Stimulated activated CD8-positive, alpha-beta memory T cell treated with anti-CD3 and anti-CD28 coated beads, Interleukin-12 subunit alpha, Interleukin-12 subunit beta, amount 100 ng/mL, for 24 hours (primary cell): ENCODE measurements around the gene SPDEF.

Experiments used
- DNase-seq: peaks from one replicate; pipeline ENCODE4 v3.0.0-alpha.2; 2020; ENCODE audit errors: extremely low read depth

Gene SPDEF

DNA sequence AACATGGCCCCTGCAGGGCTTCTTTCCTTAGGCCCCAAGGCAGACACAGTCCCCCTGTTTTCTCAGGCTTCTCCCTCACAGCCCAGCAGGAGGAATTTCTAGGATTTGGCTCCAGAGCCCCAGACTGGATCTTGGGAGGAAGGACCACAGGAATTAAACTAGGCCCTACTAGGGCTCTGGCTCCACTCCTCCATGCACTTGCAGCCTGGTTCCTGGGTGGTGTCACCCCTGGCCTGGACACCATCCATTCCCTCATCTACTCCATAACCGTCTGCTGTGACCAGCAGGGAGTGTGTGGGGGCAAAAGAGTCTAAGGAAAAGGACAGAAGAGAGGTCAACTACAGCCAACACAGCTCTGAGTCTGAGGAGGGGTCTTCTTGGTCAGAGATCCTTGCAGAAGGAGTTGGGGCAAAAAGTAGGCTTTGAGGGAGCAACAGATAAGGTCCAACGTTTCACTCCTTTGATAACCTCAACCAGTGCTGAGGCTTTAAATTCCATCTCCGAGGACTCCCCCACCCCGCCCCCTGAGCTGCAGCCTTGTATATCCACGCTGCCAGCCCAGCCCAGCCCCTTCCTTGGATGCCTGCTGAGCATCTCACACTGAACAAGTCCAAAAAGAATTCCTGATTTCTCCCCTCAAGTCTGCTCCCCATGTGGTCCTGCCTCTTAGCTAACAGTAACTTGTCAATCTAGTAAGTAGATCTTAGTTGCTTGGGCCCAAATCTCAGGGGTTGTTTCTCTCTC is 27.9 kb upstream of the SPDEF start:
- DNase-seq, result no peak

DNA sequence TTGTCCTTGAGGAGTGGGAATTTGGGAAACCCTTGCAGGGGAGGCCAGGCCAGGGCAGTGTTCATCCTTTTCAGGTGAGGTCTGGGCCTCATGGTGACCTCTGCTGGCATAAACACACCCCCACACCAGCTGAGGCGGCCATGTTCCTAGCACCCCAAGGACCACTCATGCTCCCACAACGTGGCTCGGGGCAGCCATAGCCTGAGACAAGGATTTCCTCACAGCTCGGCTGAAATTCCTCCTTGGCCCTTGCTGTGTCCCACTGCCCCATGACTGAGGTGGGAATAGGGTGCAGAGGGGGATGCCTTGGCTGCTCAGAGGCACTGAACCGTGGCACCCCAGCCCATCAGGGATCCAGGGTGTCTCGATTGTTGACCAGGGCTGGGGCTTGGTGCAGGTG is 27.3 kb upstream of the SPDEF start:
- no peak for DNase-seq

DNA sequence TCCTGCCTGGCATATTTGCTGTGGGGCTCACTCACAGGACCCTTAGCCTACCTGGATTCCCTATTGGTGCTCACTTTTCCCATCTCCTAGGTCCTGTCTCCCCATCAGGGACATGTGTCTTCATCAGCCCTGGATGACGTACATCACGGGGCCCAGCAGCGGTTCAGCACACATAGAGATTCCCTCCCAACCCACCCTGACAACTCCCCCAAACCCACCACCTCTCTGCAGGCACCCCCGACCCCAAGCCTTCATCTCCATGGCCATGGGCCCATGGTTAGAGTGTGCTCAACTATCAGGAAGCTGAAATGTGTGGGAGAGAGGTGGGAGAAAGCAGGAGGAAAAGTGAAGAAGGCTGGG is 25.4 kb upstream of the SPDEF start:
- DNase-seq, result no peak

DNA sequence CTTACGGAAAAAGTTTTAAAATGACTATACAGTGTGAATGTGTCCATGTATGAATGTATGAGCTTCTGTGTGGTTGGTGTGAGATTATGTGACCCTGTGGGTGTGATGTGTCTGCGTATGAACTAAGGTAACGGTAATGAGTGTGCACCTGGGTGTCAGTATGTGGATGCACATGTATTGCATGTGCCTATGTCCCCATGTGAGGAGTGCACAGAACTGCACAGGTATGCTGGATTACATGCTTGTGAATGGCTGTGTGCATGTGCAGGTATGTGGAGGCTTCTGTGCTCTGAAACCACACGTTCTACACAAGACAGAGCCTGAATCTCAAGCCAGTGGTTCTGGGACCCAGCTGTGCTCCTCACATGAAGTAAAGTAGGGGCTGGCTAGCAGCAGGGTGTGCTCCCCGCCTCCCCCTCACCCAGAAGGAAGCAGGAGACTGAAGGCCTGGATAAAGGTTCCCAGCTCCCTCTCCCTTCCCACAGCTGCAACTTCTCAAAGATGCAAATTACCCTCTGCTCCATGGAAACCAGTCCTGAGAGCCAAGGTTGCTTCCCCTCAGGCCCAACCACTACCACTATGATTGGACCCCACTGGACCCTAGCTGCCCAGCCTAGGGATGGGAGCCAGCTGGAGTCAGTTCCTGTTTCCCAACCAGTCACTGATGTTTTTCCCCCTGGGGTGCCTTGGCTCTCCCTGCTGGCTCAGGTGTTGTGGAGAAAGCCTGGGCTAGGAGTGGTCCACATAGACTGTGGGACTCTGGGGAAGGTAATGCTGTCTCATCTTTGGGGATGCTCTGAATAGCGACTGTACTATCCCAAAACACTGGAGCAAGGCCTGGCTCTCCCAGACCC is 24.8 kb upstream of the SPDEF start:
- no peak for DNase-seq

DNA sequence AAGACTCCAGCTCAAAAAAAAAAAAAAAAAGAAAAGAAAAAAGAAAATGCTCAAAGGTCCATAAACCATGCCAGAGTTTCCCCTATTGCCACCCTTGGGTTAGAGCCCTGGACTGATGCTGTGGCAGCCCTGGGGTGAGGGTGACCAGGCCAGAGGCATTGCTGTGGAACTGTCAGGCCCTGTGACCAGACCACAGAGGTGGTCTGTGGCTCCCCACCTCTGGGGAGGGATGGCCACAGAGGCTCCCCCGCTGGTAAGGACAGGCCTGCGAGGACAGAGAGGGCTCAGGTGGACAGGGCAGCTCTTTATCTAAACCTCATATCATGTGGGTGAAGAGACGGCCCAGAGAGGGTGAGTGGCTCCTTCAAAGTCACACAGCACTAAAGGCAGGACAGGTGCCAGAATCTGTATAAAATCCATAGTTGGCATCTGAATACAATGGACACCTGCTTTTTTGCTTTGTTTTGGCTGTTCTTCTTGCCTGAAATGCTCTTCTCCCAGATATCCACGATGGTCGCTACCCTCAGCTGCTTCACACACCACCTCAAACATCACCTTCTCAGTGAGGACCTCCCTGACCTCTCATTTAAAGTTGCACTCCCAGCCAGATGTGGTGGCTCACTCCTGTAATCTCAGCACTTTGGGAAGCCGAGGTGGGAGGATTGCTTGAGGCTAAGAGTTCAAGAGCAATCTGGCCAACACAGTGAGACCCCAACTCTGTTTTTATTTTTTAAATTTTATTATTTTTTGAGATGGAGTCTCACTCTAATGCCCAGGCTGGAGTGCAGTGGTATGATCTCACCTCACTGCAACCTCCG is 22.5 kb upstream of the SPDEF start:
- no peak for DNase-seq

DNA sequence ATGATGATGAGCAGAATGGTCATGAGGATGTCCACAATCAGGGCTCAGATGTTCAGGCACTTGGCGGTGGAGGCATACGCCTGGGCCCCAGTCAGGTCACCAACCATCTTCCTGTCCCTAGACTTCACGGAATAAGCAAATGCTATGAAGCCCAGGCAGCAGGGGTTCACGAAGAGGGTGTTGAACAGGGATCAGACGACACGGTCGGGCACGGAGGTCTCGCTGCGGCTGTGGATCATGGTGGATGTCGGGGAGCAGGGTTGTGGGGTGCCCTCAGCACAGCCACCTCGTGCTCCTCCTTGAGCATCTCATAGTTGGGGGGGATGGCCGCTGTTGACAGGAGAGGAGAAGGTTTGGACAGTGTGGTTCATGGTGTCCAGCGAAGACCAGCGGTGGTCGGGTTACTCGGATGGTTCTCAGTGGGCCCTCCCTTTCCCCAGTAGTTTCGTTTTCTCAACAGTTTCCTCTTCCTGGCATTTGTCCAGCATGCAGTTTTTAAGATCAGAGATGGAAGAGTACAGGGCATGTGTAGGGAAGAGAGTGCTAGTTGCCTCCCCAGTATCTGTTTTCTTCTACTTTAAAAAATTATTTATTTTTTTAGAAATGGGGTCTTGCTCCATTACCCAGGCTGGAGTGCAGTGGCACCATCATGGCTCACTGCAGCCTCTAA is 20.3 kb upstream of the SPDEF start:
- no peak for DNase-seq

DNA sequence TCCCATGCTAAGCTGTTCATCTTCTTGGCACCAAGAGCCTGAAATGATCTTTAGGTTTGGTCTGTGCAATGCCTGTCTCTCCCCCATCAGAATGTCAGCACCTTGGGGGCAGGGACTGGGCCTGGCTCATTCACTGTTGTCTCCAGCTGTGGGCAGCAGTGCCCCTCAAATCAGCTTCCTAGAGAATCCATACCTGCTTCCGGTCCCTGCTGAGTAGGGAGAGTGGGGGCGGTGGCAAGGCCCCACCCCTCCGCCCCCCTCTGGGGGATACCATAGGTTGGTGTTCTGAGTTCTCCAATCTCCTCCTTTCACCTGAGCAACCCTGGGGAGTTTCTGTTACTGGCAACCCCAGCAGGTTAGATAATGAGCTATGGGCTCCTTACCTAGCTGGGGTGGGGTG is 19.2 kb upstream of the SPDEF start:
- no peak for DNase-seq

DNA sequence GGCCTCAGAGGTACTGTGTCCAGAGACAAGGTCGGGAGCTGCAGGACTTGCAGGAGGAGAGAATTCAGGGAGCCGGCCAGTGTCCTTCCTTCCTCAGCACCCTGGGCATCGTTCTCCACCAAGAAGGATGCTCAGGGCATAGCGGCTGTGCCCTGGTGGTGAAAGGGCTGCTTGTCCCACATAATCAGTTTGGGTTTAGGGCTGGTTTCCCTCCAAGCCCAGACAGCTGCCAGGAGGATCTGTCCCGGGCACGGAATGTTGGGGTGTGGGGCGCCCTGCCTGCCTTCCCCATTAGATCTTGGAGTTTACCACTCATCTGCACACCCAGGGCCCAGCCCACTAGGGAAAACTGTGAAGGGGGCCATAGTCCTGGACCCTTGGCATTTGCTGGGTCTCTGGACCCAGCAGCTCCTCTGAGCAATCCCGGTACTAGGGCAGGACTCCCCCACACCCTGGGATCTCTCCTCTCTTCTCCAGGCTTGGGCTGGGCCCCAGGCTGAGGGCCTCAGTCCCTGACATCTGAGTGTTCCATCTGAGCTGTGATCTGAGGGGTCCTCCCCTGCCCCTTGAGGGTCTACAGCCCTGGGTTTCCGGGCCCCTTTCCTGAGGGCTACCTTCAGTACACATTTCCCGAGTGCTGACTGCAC is 18.6 kb upstream of the SPDEF start:
- no peak for DNase-seq

DNA sequence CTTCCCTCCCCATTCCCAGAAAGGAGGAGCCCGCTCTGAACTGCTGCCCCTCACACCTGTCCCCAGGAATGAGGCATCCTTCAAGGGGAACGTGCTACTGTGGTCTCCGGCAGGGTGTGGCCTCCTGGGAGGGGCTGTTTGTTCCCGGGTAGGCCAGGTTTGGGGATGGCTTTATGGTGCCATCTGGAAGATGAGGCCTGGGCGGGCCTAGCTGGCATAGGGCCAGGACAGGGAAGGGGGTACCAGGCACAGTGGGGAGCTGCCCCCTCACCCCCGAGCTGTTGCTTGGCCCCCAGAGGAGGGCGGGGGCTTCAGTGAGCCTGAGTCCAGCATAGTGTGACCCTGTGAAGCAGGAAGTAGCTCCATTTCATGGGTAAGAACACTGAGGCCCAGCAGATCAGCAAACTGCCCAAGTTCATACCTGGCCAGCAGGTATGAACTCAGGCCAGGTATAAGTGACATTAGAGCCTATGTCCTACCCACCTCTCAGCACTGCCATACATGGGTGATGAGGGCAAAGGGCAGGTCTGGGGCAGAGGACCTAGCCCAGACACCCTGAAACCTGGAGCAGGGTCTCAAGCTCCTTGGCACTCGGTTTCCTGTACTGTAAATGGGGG is 17.5 kb upstream of the SPDEF start:
- no peak for DNase-seq

DNA sequence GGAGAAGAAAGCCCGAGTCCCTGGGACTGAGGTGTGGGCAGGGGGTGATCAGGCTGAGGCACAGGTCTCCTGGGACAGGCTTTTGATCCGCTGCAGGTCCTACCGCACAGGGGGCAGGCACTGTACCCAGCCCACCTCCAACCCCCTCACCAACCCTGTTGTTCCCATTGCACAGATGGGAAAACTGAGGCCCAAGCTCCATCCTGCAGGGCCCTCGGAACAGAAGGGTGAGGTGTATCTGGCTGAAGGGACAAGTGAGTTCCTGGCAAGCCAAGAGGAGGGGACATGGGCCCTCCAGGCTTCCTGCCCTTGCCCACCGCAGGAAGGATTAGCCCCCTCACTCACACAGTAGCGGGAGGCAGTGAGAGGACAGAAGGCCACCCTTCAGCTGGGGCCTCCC is 16.5 kb upstream of the SPDEF start:
- no peak for DNase-seq

DNA sequence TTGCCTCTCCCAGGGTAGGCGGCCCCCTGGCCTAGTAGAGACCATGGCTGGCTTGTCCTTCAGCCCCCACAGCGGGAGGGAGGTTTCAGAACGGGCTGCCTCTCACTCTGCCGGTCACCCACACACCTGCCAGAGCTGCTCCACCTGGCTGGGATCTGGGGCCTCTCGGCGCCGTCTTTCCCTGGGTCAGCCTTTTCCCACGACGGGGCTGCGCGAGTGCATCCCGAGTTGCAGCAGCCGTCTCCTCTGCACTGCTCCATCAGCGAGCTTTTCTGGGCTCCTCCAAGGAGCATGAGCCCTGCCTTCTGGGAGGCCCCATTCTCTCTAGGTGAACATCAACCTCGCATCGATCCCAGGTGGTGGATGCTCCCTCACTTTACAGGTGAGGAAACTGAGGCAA is 15.9 kb upstream of the SPDEF start:
- DNase-seq, result no peak

DNA sequence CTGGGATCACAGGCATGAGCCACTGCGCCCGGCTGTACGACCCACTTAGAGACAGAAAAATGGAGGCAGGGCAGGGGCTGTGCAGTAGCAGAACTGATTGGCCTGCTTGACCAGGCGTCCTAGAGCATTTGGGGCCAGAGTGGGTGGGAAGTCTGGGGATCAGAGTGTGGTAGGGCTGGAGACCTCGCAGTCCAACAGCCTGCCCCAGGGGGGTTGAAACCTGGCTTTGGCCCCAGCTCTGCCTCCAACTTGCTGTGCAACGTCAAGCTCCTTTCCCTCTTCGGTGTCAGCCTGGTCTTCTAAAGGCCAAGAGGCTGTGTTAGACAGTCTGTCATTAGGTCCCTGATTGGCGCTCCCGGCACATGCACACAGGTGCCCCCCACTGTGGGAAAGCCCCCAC is 15.3 kb upstream of the SPDEF start:
- DNase-seq, result no peak

DNA sequence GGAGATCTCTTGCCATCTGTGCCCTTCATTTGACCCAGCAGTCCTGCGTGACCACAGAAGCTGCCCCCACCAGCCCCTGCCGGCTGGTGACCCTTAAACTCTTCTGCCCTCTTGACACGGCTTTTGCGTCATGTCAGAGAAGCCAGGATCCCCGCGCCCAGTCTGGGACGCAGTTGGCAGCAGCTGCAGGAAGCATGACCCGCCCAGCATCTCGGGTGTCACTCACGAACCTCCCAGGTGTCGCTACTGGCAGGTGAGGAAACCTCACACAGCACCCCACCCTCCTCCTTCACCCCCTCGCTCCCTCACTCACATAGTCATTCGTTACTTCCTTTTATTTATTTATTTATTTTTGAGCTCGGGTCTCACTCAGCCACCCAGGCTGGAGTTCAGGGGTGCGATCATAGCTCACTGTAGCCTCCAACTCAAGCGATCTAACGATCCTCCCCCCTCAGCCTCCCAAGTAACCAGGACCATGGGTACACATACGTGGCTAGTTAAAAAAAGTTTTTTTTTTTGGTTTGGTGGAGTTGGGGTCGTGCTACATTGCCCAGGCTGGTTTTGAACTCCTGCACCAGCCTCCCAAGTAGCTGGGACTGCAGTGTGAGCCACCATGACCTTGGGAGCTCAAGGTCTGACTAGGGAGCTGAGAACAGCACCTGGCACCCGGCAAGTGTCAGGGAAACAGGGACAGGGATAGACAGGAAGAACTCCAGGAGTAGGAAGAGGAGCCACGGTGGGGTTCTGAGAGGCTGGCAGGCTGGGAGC is 14.1 kb upstream of the SPDEF start:
- DNase-seq, result no peak

DNA sequence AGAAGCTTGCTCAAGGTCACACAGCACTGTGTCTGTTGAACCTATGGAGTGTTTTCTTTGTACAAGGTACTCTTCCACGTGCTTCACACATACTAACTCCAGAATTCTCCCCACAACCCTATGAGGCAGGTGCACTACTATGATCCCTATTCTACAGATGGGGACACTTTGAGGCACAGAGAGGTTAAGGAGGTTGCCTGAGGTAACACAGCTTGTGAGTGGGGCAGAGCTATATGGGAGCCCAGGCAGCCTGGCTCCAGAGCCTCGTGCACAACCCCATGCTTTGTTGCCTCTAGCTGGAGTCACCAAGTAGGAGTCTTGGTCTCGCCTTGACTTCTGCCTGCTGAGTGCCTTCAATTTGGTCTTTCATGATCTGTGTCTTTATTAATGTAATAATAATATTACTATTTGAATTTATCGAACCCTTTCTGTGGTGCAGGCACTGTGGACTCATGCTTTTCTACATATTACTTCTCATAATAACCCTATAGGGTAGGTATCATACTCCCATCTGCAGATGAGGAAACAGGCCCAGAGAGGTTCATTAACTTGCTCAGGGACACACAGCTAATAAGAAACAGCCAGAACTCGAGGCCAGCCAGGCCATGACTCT is 13.3 kb upstream of the SPDEF start:
- DNase-seq, result no peak

DNA sequence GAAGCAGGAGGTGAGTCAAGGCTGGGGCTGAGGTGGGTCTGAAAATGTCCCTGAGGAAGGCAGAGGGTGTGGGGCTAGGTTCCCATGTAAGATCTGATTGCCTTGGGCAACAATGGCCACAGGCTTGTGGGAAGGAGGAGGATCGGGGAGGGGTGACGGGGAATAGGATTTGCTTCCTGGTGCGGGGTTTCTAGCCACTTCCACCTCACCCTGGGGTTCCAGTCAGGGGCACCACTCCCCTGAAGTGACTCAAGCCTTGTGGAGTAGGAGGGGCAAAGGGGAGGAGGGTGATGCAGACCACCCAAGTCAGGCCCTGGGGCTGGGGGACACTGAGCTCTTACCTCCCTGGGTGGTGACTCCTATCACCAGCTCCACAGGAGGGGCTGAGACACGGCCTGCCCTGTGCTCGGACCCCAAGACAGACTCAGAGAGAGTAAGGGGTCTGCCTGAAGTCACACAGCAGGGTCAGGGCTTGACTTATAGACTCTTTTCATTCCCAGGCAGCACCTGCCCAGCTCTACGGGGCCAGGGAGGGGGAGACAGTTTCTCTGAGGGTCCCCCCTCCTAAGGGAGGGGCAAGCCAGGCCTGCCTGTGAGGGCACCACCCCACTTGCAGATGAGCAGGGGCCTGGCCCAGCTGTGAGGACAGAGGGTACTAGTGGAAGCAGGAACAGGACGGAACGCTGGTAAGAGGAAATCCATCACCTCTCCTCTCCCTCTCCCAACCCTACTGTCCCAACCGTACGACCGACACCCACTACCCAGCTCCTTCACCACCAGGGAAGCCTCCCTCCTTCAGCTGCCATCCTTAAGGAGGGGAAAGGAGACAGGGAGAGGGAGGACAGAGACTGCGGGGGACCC is 12.4 kb upstream of the SPDEF start:
- no peak for DNase-seq

DNA sequence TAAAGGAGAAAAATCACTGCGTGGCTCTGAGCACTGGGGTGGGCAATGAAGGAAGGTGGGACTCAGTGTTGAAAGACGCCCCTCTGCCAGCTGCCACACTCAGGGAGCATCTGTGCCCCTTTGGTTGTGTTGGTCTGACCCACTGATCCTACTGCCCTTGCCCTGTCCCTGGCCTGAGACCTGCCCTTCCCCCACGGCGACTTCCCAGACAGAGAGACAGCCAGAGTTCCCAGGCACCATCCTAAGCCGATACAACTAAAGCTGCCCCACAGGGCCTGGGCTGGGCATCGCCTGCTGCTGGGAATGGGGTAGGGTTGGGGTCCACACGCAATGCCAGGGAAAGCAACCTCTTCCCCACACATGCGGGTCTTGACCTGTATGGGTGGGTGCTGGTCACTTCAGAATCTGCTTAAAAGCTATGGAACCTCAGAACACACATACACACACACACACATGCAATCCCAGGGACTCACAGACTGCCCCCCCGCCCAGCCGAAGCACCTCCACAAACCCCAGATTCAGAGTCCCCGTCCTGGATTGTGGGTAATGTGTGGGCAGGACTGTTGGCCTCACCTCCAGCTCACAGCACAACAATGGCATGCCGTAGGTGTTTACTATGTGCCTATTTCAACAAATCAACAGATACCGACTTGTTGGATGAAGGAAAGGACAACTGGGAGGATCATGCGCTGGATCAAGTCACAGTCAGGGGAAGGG is 10.9 kb upstream of the SPDEF start:
- DNase-seq, result no peak

DNA sequence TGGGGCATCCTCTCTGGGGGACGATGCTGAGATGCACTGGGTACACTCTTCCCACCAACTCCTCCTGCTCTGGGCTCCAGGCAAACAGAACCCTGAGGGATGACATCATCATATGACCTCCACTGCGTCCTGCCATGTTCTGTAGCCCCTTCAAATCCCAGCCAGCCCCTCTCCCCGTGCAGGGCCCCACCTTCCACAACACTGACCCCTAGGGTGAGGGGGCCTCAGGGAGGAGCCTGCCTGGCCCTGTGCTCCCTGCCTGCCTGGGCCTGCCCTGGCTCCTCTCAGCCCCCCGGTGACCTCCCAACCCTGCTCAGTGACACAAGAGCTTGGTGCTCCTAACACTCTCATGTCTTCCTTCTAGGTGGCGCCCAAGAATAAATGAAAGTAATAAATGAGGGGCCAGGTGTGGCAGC is 9.6 kb upstream of the SPDEF start:
- DNase-seq, result no peak

DNA sequence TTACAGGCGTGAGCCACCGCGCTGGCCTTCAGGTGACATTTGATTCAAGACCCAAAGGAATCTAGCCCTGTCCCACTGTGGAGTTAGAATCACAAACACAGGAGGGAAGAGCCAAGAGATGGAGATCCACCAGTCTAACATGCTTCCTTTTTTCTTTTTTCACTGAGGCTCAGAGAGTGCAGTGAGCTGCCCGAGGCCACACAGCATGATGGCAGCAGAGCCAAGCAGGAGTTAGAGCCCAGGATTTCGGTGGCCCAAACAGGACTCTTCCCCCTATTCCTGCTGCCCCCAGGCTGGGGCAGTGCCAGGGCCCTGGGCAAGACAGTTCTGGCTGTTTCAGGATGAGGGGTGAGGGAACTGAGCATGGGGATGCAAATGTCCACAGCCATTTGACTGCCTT is 8.1 kb upstream of the SPDEF start:
- DNase-seq, result no peak
